SKM-1 (cell line): ENCODE data around the gene RADIL.

Experiments used
- DNase-seq: peaks from one replicate; lab custom pipeline; 2025; ENCODE audit not compliant: unreplicated experiment; lab: John Stamatoyannopoulos, UW

The RADIL gene

GRCh38 chr7:4884164-4884563, 648 bp upstream of the RADIL start:
- DNase-seq: no peak

GRCh38 chr7:4883033-4883371, 514 bp downstream of the RADIL start:
- no peak for DNase-seq

GRCh38 chr7:4882169-4883032, 1.1 kb downstream of the RADIL start:
- no peak for DNase-seq

- no peak for DNase-seq
Observed at GRCh38 chr7:4880218-4880617, 3.3 kb downstream of the RADIL start.

GRCh38 chr7:4879396-4880081, 4.0 kb downstream of the RADIL start:
- DNase-seq: no peak

GRCh38 chr7:4878336-4879335, 4.9 kb downstream of the RADIL start:
- no peak for DNase-seq

- DNase-seq: no peak
Observed at GRCh38 chr7:4876586-4876985, 6.9 kb downstream of the RADIL start.

GRCh38 chr7:4875391-4875790, 8.1 kb downstream of the RADIL start:
- DNase-seq: no peak

- DNase-seq: no peak
Observed at GRCh38 chr7:4873071-4873944, 10.2 kb downstream of the RADIL start.

- no peak for DNase-seq
Observed at GRCh38 chr7:4871930-4872675, 11.4 kb downstream of the RADIL start.

GRCh38 chr7:4871056-4871680, 12.3 kb downstream of the RADIL start:
- no peak for DNase-seq

GRCh38 chr7:4868493-4868892, 15.0 kb downstream of the RADIL start:
- DNase-seq: no peak

- DNase-seq: no peak
Observed at GRCh38 chr7:4866528-4867496, 16.7 kb downstream of the RADIL start.

- no peak for DNase-seq
Observed at GRCh38 chr7:4862156-4862555, 21.4 kb downstream of the RADIL start.

- no peak for DNase-seq
Observed at GRCh38 chr7:4861673-4862072, 21.8 kb downstream of the RADIL start, which contains the start of gene PAPOLB. Gene PAPOLB (minus strand): TSS chr7:4862030. CDS start chr7:4861810, 220 bp downstream.

GRCh38 chr7:4861227-4861626, 22.3 kb downstream of the RADIL start:
- no peak for DNase-seq

- DNase-seq: no peak
Observed at GRCh38 chr7:4857189-4857588, 26.3 kb downstream of the RADIL start.
